ENCODE measurements around the gene TRIM25.

Gene TRIM25

DNA sequence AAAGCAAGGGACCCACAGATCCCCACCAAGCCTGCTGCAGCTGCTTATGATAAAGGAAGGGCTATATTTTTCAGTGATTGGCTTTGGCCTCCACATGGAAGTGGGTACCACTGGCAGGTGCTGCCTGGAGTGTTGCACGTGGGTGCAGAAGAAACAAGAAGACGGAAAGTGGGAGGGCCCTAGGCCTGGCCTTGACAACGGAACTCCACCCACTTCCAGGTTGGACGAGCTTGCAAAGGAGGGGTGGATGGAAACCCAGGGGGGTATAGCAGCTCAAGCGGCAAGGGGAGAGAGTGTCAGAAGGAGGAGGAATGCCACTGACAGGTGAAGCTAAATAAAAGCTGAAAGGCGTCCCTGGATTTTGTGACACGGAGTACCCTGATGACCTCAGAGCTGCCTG is 20.3 kb downstream of the TRIM25 start:
- no peak for DNase-seq (ENCODE audit: extremely low read depth, low read depth)
- TF ChIP-seq, protein P1, sequence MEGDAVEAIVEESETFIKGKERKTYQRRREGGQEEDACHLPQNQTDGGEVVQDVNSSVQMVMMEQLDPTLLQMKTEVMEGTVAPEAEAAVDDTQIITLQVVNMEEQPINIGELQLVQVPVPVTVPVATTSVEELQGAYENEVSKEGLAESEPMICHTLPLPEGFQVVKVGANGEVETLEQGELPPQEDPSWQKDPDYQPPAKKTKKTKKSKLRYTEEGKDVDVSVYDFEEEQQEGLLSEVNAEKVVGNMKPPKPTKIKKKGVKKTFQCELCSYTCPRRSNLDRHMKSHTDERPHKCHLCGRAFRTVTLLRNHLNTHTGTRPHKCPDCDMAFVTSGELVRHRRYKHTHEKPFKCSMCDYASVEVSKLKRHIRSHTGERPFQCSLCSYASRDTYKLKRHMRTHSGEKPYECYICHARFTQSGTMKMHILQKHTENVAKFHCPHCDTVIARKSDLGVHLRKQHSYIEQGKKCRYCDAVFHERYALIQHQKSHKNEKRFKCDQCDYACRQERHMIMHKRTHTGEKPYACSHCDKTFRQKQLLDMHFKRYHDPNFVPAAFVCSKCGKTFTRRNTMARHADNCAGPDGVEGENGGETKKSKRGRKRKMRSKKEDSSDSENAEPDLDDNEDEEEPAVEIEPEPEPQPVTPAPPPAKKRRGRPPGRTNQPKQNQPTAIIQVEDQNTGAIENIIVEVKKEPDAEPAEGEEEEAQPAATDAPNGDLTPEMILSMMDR (IDR thresholded peaks at IDR 0.05; ENCODE audit: low read depth, low read length), result no peak

DNA sequence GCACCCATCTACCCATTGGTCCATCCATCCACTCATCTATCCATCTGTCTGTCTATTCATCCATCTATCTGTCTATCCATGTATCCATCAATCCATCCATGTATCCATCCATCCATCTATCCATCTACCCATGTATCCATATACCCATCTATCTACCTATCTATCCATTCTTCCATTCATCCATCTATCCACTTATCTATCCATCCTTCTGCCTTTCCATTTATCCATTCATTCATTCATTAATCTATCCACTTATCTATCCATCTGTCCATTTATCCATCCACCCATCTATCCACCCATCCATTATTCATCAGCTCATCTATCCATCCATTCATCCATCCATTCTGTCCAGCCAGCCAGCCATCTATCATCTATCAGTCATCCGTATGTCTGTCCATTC is 21.5 kb downstream of the TRIM25 start:
- no peak for DNase-seq (ENCODE audit: extremely low read depth, low read depth)
- TF ChIP-seq, protein P1 (IDR thresholded peaks at IDR 0.05; ENCODE audit: low read depth, low read length), result no peak

DNA sequence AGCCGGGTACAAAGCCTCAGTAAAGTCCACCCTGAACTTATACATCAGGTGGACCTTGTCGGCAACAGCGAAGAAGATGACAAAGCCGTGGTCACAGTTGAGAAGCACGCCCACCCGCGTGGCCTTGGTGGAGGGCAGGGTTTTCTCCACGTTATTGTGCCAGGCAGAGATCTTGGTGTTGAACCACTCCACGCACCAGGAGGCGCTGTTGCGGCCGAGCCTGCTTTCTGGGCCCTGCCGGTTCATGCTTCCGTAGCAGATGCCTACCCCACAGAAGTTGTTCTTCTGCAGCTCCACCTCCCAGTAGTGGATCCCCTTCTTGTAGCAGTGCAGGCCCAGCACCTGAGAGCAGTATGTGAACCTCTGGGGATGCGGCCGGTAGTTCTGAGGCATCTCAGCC is 22.1 kb downstream of the TRIM25 start:
- DNase-seq (ENCODE audit: extremely low read depth, low read depth), result no peak
- TF ChIP-seq, protein P1 (IDR thresholded peaks at IDR 0.05; ENCODE audit: low read depth, low read length), result peak; percentile 21

DNA sequence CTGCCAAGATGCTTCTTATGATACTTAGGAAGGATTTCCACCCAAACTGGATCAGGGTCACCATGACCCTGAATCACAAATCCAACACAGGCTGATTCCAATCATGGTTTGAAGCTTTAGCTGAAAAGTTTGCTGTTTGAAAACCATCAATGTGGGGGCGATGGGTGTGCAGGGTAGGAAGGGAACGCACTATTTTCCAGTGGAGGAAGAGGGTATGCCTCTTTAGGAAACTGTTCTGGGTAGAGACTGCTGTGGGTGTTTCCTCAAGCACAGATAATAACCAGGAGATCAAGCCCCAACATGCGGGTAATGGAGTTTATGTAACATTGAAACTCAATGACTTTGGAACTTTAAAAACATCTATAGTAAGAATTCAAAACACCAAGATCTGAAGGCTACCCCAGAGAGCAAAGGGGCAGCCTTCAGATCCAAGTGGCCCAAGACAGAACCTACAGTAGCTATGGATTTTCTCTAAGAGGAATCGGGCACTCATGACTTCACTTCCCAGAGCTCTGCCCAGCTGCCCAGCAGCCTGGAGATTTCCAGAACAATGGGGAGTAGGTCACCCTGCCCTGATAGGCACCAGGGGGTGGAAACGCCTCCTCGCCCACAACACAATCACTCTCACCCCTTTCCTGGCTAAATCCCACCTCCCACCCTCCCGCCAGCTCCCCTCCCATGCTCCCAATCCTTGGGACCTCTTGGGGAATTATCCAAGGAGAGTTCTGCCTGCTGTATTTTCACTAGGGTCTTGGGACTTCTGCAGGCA is 22.8 kb downstream of the TRIM25 start:
- TF ChIP-seq, protein P1 (IDR thresholded peaks at IDR 0.05; ENCODE audit: low read depth, low read length), result no peak
- DNase-seq (ENCODE audit: extremely low read depth, low read depth), result no peak

DNA sequence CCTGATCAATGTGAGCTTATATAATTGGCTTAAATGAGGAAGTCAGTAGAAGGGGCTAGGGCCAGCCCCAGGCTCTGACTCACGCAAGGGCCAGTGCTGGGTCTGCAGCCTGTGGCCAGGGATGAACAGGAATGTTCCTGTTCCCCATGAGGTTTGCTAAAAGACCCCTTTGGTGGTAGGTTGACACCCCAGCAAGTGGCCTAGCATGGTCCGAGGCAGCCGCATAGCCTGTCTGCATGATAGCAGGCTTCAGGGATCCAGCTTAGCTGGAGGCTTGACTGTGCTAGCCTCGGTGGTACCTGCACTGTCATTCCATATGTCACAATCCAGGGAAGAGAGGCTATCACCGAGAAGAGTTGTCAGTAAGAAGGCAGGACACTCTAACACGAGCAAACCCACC is 23.5 kb downstream of the TRIM25 start:
- DNase-seq (ENCODE audit: extremely low read depth, low read depth), result no peak
- TF ChIP-seq, protein P1 (IDR thresholded peaks at IDR 0.05; ENCODE audit: low read depth, low read length), result no peak

DNA sequence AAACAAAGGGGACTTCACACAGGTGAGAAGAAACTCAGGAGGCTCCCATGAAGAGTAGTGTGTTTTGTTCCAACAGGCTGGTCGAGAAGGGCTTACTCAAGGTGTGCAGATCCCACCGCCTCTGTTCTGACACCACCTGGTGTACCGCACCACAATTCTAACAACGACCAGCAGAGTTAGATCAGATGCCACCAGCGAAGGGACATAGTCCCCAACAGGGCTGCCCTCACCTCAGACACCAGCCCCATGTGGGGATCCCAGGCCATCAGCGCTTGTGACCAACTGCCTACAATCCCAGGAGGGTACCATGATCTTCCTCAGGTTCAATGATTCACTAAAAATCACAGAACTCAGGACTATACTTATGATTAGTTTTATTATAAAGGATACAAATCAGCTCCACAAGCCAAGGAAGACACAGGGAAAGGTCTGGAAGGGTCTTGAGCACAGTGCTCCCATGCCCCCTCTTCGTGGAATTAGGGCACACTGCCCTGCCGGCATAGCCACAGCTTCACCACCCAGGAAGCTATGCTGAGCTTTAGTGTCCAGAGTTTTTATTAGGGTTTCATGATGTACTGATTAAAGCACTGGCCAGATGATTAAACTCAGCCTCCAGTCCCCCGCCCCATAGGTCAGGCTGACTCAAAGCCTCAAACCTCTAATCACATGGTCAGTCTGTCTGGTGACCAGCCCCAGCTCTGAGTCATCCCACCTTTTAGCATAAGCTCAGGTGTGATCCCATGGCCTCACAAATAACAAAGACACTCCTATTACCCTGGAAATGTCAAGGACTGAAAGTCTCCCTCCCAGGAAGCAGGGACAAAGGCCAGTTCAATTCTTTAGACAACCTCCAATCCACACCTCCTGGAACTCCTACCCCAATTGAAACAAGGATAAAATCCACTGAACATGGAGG is 26.0 kb downstream of the TRIM25 start:
- TF ChIP-seq, protein P1 (IDR thresholded peaks at IDR 0.05; ENCODE audit: low read depth, low read length), result no peak
- DNase-seq (ENCODE audit: extremely low read depth, low read depth), result no peak

DNA sequence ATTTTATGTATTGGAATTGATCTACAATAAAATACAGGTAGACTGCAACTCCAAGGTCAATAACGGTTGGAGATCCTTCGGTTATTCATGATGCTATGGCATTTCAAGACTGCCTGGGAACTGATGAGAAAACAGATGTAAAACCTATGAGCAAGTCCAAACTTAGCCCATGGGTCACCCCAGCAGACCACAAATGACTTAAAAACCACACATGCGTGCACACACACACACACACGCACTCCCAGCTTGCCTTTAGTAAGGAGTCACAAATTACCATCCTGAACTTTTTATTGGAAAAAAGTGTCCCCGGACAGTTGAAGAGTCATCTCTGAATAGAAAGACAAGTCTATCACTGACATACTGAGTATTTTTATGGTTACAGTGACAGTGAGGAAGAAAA is 26.7 kb downstream of the TRIM25 start:
- TF ChIP-seq, protein P1 (IDR thresholded peaks at IDR 0.05; ENCODE audit: low read depth, low read length), result no peak
- DNase-seq (ENCODE audit: extremely low read depth, low read depth), result no peak
